Stomach smooth muscle (tissue), 2 donors: ENCODE measurements around the gene SLC2A9.

ENCODE experiments used
- H3K27ac ChIP-seq: one replicate; pipeline ENCODE4 v1.7.0; 2013; ENCODE audit warnings: mild to moderate bottlenecking, low read length, inconsistent platforms
- H3K27me3 ChIP-seq, 2 donors: one replicate each; pipeline ENCODE4 v1.7.0; 2013; ENCODE audit warnings: low read length in 2 of 2; ENCODE audit not compliant: insufficient read depth in 2 of 2, control insufficient read depth in 1 of 2
- H3K36me3 ChIP-seq, 2 donors: one replicate each; pipeline ENCODE4 v1.7.0; 2013; ENCODE audit warnings: low read length in 2 of 2; ENCODE audit not compliant: control insufficient read depth in 2 of 2, insufficient read depth in 2 of 2
- H3K4me1 ChIP-seq: one replicate; pipeline ENCODE4 v1.7.0; 2013; ENCODE audit warnings: low read length; ENCODE audit not compliant: control insufficient read depth, insufficient read depth
- H3K4me3 ChIP-seq, 2 donors: one replicate each; pipeline ENCODE4 v1.7.0; 2013; ENCODE audit warnings: low read length in 2 of 2
- H3K9ac ChIP-seq, 2 donors: one replicate each; pipeline ENCODE4 v1.7.0; 2013; ENCODE audit warnings: low read length in 2 of 2, mild to moderate bottlenecking in 1 of 2
- H3K9me3 ChIP-seq, 2 donors: one replicate each; pipeline ENCODE4 v1.7.0; 2013; ENCODE audit warnings: low read length in 2 of 2; ENCODE audit not compliant: control insufficient read depth in 2 of 2
- donor health status: healthy.
- donor health status: Pancreatic carcinoma.

The SLC2A9 gene

DNA sequence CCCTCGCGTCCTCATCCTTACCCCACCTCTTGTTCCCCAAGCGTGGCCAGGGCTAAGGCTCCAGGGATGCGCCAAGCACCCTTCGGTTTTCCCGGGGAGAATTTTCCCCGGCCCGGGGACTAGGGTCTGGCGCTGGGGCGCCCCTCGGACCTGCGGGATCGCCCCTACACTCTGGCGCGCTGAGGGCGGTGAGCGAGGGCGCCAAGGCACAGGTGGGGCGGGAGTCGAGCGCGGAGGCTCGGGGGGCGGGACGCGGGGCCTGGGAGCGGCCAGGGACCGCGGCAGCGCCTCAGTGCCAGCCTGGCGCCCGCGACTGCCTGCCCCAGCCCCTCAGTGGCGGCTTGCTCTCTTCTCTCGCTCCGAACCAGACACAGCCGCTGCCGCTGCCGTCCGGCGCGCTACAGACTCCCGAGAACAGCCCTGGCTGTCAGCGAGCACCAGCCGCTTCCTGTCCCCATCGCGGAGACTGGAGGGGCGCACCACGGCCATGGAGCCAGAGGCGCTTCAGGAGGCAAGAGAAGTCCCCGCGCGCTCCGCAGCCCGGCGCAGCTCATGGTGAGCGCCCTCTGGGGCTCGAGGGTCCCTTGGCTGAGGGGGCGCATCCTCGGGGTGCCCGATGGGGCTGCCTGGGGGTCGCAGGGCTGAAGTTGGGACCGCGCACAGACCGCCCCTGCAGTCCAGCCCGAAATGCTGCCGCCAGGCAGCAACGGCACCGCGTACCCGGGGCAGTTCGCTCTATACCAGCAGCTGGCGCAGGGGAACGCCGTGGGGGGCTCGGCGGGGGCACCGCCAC lies 239.8 kb downstream of the SLC2A9 start, which contains the start of gene DRD5:
Gene DRD5 (plus strand): TSS at position 292 of the 793 bp plus-strand sequence. CDS start 396 bp downstream, at position 688.
- Histone ChIP-seq H3K9ac (no peak within 1 kb of the TSS), H3K27ac (no peak within 1 kb of the TSS), H3K9me3 (no peaks in the 10 kb centered on the region), H3K4me3 (no peak within 1 kb of the TSS), H3K27me3 (peaks cover 8 to 15% of the 10 kb centered on the region in 2 donors), H3K36me3 (no peaks in the 10 kb centered on the region), H3K4me1 (no peaks in the 10 kb centered on the region)
